Measurements from ENCODE around the gene POLR1B. TPM values are rescaled to one million over a fixed set of nuclear protein-coding genes. Genes with fewer than 3 reads are reported as not detected.
"Not testable (repeated sequence)": the region's sequence is repeated elsewhere in the genome, so short reads cannot be mapped to it uniquely, and the experiment has no call there.

The POLR1B gene
- total RNA-seq, 1 donor from 2014 or later = 75.6 TPM

- H3K36me3 Mint-ChIP-seq (ENCODE audit: low read depth) = peaks cover 62% of the 10 kb centered on the region
- H3K9me3 Mint-ChIP-seq; intact Hi-C loops (cut with micrococcal nuclease); DNase-seq (ENCODE audit: low spot score); H3K27me3 Mint-ChIP-seq (ENCODE audit: insufficient read depth); H3K4me1 Mint-ChIP-seq (ENCODE audit: low read depth); H3K4me3 Mint-ChIP-seq; H3K27ac Mint-ChIP-seq: not testable (repeated sequence)
These were observed 24.2 kb downstream of the POLR1B start for GRCh38 chr2:112566508-112566907.

GRCh38 chr2:112572005-112572404, 29.7 kb downstream of the POLR1B start:
- H3K4me3 Mint-ChIP-seq = no peak overlapping the region
- H3K27me3 Mint-ChIP-seq (ENCODE audit: insufficient read depth) = no peaks in the 10 kb centered on the region
- no peaks in the 10 kb centered on the region for H3K9me3 Mint-ChIP-seq
- no peaks in the 10 kb centered on the region for H3K4me1 Mint-ChIP-seq (ENCODE audit: low read depth)
- DNase-seq (ENCODE audit: low spot score) = no peak
- intact Hi-C loops (cut with micrococcal nuclease) = no loop called here
- peaks cover 66% of the 10 kb centered on the region for H3K36me3 Mint-ChIP-seq (ENCODE audit: low read depth)
- H3K27ac Mint-ChIP-seq = no peak overlapping the region

DNA sequence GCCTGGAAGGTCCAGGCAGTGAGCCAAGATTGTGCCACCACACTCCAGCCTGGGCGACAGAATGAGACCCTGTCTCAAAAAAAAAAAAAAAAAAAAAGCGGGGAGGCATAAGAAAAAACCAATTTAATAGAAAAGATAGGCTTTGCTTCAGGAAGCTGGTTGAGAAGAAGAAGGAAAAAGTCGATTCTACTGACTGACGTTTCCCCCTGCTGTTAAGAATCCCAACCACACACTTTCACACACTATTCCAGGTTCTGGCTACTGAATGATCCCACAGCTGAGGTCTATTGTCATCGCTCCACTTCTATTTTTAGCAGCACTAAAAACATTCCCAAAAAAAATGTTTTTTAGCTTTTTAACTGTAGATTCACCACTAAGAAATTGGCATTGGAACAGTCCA, 35.5 kb downstream of the POLR1B start:
- Mint-ChIP-seq H3K36me3 (ENCODE audit: low read depth) (peaks cover 28% of the 10 kb centered on the region), H3K9me3 (no peaks in the 10 kb centered on the region), H3K27me3 (ENCODE audit: insufficient read depth) (no peaks in the 10 kb centered on the region), H3K27ac (no peak overlapping the region), H3K4me3 (no peak overlapping the region), H3K4me1 (ENCODE audit: low read depth) (peaks cover 2% of the 10 kb centered on the region)
- no peak for DNase-seq (ENCODE audit: low spot score)
- intact Hi-C loops (cut with micrococcal nuclease) = no loop called here

GRCh38 chr2:112579241-112579640, 37.0 kb downstream of the POLR1B start:
- peaks cover 28% of the 10 kb centered on the region for H3K36me3 Mint-ChIP-seq (ENCODE audit: low read depth)
- H3K27ac Mint-ChIP-seq = no peak overlapping the region
- peaks cover 13% of the 10 kb centered on the region for H3K4me1 Mint-ChIP-seq (ENCODE audit: low read depth)
- H3K4me3 Mint-ChIP-seq = no peak overlapping the region
- no peak for DNase-seq (ENCODE audit: low spot score)
- intact Hi-C loops (cut with micrococcal nuclease) = no loop called here
- no peaks in the 10 kb centered on the region for H3K27me3 Mint-ChIP-seq (ENCODE audit: insufficient read depth)
- no peaks in the 10 kb centered on the region for H3K9me3 Mint-ChIP-seq

- Mint-ChIP-seq H3K36me3 (ENCODE audit: low read depth) (peaks cover 24% of the 10 kb centered on the region), H3K4me1 (ENCODE audit: low read depth) (peaks cover 20% of the 10 kb centered on the region), H3K27ac (no peak overlapping the region), H3K9me3 (no peaks in the 10 kb centered on the region), H3K4me3 (no peak overlapping the region), H3K27me3 (ENCODE audit: insufficient read depth) (no peaks in the 10 kb centered on the region)
- intact Hi-C loops (cut with micrococcal nuclease) = loop anchor here (5.0 kb wide), 3 partner anchors 393 to 698 kb away; partner anchors contain the start of gene ANAPC1
- DNase-seq (ENCODE audit: low spot score) = no peak
These were observed 37.8 kb downstream of the POLR1B start for GRCh38 chr2:112580084-112580483.

DNA sequence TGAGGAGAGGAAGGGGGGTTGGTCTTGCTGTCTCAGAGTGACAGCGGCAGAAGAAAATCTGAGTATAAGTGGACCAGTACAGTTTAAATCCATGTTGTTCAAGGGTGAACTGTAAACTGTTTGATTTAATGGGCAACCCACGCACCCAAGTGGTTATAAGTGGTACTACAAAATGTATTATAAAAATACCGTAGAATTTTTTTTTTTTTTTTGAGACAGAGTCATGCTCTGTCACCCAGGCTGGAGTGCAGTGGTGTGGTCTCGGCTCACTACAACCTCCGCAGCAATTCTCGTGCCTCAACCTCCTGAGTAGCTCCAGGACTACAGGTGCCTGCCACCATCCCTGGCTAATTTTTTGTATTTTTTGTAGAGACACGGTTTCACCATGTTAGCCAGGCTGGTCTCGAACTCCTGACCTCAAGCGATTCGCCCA, 40.1 kb downstream of the POLR1B start:
- H3K36me3 Mint-ChIP-seq (ENCODE audit: low read depth) = peaks cover 18% of the 10 kb centered on the region
- no peaks in the 10 kb centered on the region for H3K9me3 Mint-ChIP-seq
- peak overlapping the region; percentile 16 for H3K27ac Mint-ChIP-seq
- peak; percentile 11 for DNase-seq (ENCODE audit: low spot score)
- H3K4me1 Mint-ChIP-seq (ENCODE audit: low read depth) = peaks cover 38% of the 10 kb centered on the region
- H3K27me3 Mint-ChIP-seq (ENCODE audit: insufficient read depth) = no peaks in the 10 kb centered on the region
- intact Hi-C loops (cut with micrococcal nuclease) = loop anchor here (5.0 kb wide), 3 partner anchors 395 to 700 kb away; partner anchors contain the start of gene ANAPC1
- H3K4me3 Mint-ChIP-seq = peak overlapping the region; percentile 31

DNA sequence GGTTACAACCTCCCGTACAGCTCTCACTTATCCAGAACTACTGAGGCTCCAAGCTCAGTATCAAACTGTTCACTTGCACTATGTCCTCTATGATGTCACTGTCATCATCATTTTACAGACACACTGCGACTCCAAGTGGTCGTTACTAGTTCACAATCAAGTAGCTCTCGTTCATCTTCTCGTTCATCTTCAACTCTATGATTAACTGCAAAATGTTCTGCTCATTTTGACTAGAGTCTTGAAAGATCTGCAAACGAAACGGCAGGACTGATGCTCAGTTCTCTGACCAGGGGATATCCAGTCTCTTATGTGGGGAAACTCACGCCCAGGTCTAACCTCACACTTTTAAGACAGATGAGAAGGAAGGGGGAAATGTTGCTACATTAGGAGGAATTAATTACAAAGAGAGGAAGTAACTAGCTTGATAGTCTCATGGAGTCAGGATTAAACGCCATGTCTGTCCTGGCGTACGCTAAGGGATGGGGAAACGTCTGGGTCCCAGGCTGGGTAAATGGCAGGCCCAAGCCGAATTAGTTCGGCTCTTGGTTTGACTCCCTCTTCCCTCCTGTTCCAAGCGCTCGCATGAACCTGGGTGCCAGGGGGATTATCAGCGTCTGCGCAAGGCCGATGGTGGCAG, 41.4 kb downstream of the POLR1B start:
- Mint-ChIP-seq H3K4me1 (ENCODE audit: low read depth) (peaks cover 38% of the 10 kb centered on the region), H3K36me3 (ENCODE audit: low read depth) (peaks cover 19% of the 10 kb centered on the region), H3K27me3 (ENCODE audit: insufficient read depth) (no peaks in the 10 kb centered on the region), H3K9me3 (no peaks in the 10 kb centered on the region), H3K27ac (peak overlapping the region; percentile 99), H3K4me3 (peak overlapping the region; percentile 91)
- no peak for DNase-seq (ENCODE audit: low spot score)
- intact Hi-C loops (cut with micrococcal nuclease) = loop anchor here (1.0 to 5.0 kb wide), 14 partner anchors 17 to 701 kb away; partner anchors contain the start of genes ANAPC1, CKAP2L, POLR1B and SLC20A1

DNA sequence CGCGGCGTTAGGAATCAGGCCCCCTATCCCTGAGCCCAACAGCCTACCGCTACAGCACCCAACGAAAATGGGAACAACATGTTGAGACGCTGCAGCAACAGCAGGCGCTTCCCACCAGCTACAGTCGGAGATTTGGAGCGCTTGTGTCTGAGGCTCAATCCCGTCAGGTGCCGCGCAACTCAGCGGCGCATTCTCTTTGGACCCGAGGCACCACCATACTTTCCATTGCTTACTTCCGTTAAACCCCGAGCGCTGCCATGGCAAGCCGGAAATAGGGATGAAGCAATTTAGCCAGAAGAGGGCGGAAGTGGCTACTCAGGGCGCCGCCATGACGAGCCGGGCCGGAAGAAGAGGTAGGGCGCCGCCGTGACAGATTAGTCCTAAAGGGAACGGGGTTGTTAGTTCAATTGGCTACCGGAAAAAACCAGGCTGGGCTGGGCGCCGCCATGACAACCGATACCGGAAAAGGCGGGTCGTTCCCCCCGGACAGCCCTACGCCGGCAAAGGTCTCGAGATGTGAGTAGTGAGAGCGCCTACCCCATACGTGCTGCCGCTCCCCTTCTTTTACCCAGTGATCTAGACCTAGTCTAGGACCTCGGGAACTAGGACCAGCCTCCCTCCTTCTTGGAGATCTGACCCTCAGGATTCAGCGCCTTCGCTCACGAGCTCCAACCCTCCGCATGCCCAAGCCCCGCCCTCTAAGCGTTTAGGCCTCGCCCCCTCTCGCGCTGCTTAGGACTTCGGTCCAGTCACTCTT, 42.0 kb downstream of the POLR1B start, which contains the start of gene CHCHD5:
TSS of gene CHCHD5 (plus strand) at position 476 of the 757 bp plus-strand sequence. CDS start at position 515, 39 bp downstream.
- Mint-ChIP-seq H3K4me3 (peak within 1 kb of the TSS; percentile 91), H3K9me3 (no peaks in the 10 kb centered on the region), H3K36me3 (ENCODE audit: low read depth) (peaks cover 19% of the 10 kb centered on the region), H3K27ac (peak within 1 kb of the TSS; percentile 99), H3K4me1 (ENCODE audit: low read depth) (peaks cover 38% of the 10 kb centered on the region), H3K27me3 (ENCODE audit: insufficient read depth) (no peaks in the 10 kb centered on the region)
- intact Hi-C loops (cut with micrococcal nuclease) = loop anchor here (1.0 to 5.0 kb wide), 14 partner anchors 16 to 702 kb away; partner anchors contain the start of genes ANAPC1, CKAP2L, POLR1B and SLC20A1
- peak; percentile 94 for DNase-seq (ENCODE audit: low spot score)

- Mint-ChIP-seq H3K9me3 (no peaks in the 10 kb centered on the region), H3K4me3 (peak overlapping the region; percentile 91), H3K27ac (peak overlapping the region; percentile 99), H3K4me1 (ENCODE audit: low read depth) (peaks cover 38% of the 10 kb centered on the region), H3K36me3 (ENCODE audit: low read depth) (peaks cover 19% of the 10 kb centered on the region), H3K27me3 (ENCODE audit: insufficient read depth) (no peaks in the 10 kb centered on the region)
- intact Hi-C loops (cut with micrococcal nuclease) = loop anchor here (1.0 to 5.0 kb wide), 14 partner anchors 16 to 703 kb away; partner anchors contain the start of genes ANAPC1, CKAP2L, POLR1B and SLC20A1
- no peak for DNase-seq (ENCODE audit: low spot score)
These were observed 42.6 kb downstream of the POLR1B start for GRCh38 chr2:112584891-112585250.

- Mint-ChIP-seq H3K9me3 (no peaks in the 10 kb centered on the region), H3K36me3 (ENCODE audit: low read depth) (peaks cover 21% of the 10 kb centered on the region), H3K4me1 (ENCODE audit: low read depth) (peaks cover 38% of the 10 kb centered on the region), H3K4me3 (peak overlapping the region; percentile 91), H3K27me3 (ENCODE audit: insufficient read depth) (no peaks in the 10 kb centered on the region), H3K27ac (peak overlapping the region; percentile 99)
- intact Hi-C loops (cut with micrococcal nuclease) = loop anchor here (2.0 kb wide), 2 partner anchors 15 to 529 kb away; no protein-coding TSS in a partner anchor
- DNase-seq (ENCODE audit: low spot score) = no peak
These were observed 43.1 kb downstream of the POLR1B start for GRCh38 chr2:112585400-112585799.

DNA sequence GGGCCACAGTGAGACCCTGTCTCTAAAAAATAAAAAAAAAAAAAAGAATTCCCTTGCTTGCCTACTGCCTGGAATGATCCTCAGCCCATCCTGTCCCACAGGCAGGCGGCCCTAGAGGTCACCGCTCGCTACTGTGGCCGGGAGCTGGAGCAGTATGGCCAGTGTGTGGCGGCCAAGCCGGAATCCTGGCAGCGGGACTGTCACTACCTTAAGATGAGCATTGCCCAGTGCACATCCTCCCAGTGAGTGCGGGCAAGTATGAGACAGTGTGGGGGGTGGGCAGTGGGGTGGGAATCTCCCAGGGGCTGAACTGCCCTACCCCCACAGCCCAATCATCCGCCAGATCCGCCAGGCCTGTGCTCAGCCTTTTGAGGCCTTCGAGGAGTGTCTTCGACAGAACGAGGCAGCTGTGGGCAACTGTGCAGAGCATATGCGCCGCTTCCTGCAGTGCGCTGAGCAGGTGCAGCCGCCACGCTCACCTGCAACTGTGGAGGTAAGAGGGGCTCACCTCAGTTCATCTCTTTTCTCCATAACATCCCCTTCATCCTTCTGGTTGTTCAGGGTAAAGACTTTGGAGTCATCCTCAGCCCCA, 43.7 kb downstream of the POLR1B start:
- H3K4me1 Mint-ChIP-seq (ENCODE audit: low read depth) = peaks cover 38% of the 10 kb centered on the region
- H3K36me3 Mint-ChIP-seq (ENCODE audit: low read depth) = peaks cover 21% of the 10 kb centered on the region
- intact Hi-C loops (cut with micrococcal nuclease) = loop anchor here (2.0 kb wide), 2 partner anchors 15 to 529 kb away; no protein-coding TSS in a partner anchor
- H3K27me3 Mint-ChIP-seq (ENCODE audit: insufficient read depth) = no peaks in the 10 kb centered on the region
- H3K27ac Mint-ChIP-seq = peak overlapping the region; percentile 64
- H3K4me3 Mint-ChIP-seq = peak overlapping the region; percentile 91
- no peak for DNase-seq (ENCODE audit: low spot score)
- H3K9me3 Mint-ChIP-seq = no peaks in the 10 kb centered on the region

DNA sequence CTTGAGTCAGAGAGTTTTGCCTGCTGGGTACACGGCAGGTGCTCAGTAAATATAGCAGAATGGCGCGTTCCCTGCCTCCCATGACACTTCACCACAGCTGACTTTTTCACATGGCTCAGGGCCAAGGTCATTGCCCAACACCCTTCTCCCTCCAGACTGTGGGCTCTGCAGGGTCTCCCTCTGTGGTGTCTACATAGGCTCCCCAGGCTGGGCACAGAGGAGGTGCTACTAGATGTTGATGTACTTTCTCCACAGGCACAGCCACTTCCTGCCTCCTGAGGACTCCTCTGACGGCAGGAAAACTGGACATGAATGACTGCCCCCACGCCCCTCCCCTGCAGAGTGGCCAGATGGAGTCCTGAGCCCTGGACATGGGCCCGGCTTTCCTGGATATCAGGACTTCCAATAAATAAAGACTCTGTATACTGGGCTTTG, 46.4 kb downstream of the POLR1B start:
- intact Hi-C loops (cut with micrococcal nuclease) = no loop called here
- H3K9me3 Mint-ChIP-seq = no peaks in the 10 kb centered on the region

More for the DNA sequence above, 46.4 kb downstream of the POLR1B start:
- Mint-ChIP-seq H3K27me3 (ENCODE audit: insufficient read depth) (no peaks in the 10 kb centered on the region), H3K27ac (peak overlapping the region; percentile 10), H3K36me3 (ENCODE audit: low read depth) (peaks cover 27% of the 10 kb centered on the region), H3K4me3 (no peak overlapping the region), H3K4me1 (ENCODE audit: low read depth) (peaks cover 27% of the 10 kb centered on the region)
- DNase-seq (ENCODE audit: low spot score) = no peak

All from activated T-helper 1 cell treated with anti-CD3 and anti-CD28 coated beads, Interleukin-12 subunit alpha, Interleukin-12 subunit beta, Interleukin-2, Interleukin-4 antibody, amounts not matched to agents 30 ng/mL and 10 ng/mL and 1 ng/mL, durations not matched to agents 14 hours and 24 hours and 36 hours (primary cell).